Measurements from ENCODE around the gene RFNG.

- TF ChIP-seq CTCF (conservative IDR thresholded peaks at IDR 0.05), result no peak
- TF ChIP-seq EZH2 (IDR thresholded peaks at IDR 0.05; ENCODE audit: low read depth), result no peak
These were observed 29.2 kb downstream of the RFNG start, which contains the start of gene CENPX for GRCh38 chr17:82022310-82022980.

All from PC-9 (cell line).